NB4 (cell line): Measurements from ENCODE around the gene ACLY.

Source experiments
- DNase-seq: peaks from one replicate; pipeline ENCODE4 v3.0.0; 2010; ENCODE audit warnings: low read depth
- H3K4me3 ChIP-seq: one replicate; pipeline ENCODE4 v1.5.1; 2011; ENCODE audit warnings: mild to moderate bottlenecking, low read depth, low read length, moderate library complexity
- MYC ChIP-seq: IDR thresholded peaks from 2 replicates; pipeline ENCODE4 v1.6.1; 2011; ENCODE audit warnings: low read depth, low read length
- POLR2A ChIP-seq: IDR thresholded peaks from 2 replicates; pipeline ENCODE4 v1.6.1; 2011; ENCODE audit warnings: mild to moderate bottlenecking; ENCODE audit not compliant: insufficient read length; ENCODE audit errors: extremely low read depth
- TF ChIP-seq, protein P1 (sequence below): IDR thresholded peaks from 2 replicates; pipeline ENCODE4 v1.6.1; 2011; ENCODE audit warnings: low read depth, low read length
- TF ChIP-seq, protein P2 (sequence below): IDR thresholded peaks from one replicate; pipeline ENCODE4 v1.5.1; 2012; ENCODE audit warnings: low read depth, low read length

Gene ACLY

DNA sequence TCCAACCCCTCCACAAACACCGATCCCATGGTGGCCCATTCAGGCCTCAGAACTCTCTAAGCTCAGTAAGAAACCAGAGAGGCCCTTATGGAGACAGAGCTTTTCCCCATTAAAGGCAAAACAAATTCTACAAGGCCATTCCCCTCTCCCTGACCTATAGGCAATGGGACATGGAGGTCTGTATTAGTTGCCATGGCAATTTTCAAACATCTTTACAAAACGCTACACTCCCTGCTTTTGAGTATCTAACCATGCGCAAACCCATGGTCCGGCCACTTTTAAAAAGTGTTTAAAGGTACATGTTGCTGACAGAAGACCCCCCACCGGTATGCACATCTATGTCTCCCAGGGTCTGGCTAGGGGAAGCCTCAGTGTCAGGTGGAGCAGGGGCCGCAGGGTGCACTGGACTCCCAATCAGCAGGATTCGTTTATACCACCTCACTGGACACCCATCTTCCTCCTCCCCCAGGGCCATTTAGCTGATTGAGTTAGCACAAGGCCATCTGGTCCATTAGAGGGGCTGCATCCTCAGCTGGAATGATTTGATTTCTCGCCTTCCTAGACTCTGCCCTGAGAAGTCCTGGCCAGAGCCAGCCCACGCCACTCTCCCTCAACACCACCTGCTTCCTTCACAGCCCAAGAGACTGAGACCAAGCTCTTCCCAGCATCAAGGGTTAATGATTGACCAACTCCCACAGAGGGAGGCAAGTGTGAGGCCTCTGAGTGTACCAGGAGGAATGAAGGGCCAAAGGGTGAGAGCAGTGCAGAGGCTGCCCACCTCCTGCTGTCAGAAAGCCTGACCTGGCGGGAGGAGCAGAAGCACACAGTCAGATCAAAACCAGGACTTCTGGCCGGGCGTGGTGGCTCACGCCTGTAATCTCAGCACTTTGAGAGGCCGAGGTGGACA, 10.9 kb downstream of the ACLY start:
- TF ChIP-seq MYC: no peak
- TF ChIP-seq, protein P1, sequence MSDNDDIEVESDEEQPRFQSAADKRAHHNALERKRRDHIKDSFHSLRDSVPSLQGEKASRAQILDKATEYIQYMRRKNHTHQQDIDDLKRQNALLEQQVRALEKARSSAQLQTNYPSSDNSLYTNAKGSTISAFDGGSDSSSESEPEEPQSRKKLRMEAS: no peak
- TF ChIP-seq POLR2A: no peak
- TF ChIP-seq, protein P2, sequence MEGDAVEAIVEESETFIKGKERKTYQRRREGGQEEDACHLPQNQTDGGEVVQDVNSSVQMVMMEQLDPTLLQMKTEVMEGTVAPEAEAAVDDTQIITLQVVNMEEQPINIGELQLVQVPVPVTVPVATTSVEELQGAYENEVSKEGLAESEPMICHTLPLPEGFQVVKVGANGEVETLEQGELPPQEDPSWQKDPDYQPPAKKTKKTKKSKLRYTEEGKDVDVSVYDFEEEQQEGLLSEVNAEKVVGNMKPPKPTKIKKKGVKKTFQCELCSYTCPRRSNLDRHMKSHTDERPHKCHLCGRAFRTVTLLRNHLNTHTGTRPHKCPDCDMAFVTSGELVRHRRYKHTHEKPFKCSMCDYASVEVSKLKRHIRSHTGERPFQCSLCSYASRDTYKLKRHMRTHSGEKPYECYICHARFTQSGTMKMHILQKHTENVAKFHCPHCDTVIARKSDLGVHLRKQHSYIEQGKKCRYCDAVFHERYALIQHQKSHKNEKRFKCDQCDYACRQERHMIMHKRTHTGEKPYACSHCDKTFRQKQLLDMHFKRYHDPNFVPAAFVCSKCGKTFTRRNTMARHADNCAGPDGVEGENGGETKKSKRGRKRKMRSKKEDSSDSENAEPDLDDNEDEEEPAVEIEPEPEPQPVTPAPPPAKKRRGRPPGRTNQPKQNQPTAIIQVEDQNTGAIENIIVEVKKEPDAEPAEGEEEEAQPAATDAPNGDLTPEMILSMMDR: no peak
- no peak overlapping the region for H3K4me3 ChIP-seq
- no peak for DNase-seq

DNA sequence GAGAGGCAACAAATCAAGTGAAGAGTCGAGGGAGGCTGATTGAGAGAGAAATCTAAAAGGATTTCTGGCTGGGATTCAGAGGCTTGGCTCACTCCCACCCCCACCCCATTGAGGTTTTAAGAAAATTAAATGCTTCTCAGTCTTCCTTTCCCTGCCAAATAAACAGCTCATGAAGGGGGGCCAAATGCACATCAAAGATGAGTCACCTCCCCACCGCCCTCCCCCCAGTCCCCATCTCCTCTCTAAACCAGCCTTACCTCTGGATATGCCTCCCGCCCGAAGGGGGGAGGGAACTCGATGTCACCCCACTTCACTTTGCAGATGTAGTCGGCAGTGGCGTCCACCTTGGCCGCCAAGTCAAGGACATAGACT, 11.6 kb downstream of the ACLY start:
- TF ChIP-seq MYC (no peak), POLR2A (no peak)
- TF ChIP-seq, protein P1: no peak
- TF ChIP-seq, protein P2: no peak
- no peak for DNase-seq

DNA sequence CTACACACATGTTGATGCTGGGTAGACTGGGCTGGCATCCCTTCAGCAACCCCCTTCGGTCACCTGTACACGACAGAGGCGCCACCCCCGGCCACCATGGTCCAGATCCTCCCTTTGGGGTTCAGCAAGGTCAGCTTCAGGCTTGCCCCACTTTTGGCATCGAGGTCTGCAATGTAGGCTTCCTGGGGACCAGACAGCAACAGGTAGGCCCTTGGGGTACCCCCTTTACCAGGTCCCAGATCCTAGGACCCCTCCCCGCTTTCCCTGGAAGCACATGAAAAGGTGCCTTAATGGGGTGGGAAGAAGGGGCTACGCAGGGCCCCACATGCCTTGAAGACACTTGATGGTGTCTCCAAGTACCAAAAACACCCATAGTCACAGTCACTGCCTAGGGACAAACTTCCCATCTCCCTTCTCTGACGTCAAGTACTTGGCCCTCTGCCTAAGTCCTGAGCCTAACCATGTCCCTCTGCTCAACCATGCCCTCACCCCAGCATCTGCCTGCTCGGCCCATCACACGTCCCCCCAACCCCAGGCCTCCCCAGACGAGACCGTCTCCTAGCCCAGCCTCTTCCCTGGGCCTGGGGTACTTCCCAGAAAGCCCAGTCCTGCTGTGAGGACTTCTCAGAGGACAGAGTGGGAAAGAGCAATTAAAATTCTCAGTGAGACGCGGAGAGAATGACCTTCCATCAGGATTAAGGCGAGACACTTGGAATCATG, 12.1 kb downstream of the ACLY start:
- DNase-seq: no peak
- no peak overlapping the region for H3K4me3 ChIP-seq
- TF ChIP-seq, protein P2: no peak
- no peak for TF ChIP-seq POLR2A
- TF ChIP-seq MYC: no peak
- TF ChIP-seq, protein P1: no peak

More for the DNA sequence above, 11.6 kb downstream of the ACLY start:
- no peak overlapping the region for H3K4me3 ChIP-seq

DNA sequence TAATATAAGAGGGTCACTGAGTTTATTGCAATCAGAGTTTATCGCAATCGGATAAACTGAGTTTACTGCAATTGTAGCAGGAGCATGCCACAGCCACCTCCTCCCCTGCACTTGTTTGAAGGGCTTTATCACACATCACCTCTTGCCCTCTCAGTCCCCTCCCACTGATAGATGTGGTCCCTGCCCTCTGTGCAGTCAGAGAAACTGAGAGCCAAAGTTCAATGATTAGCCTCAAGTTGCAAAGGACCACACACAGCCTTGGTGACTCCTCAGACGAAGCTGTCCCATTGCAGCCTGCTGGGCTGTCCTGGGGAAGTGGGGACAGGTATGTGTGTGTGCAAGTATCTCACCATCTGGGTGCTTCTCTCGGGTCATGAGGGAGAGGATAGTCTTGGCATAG, 13.6 kb downstream of the ACLY start:
- H3K4me3 ChIP-seq: no peak overlapping the region
- TF ChIP-seq, protein P2: no peak
- TF ChIP-seq MYC (no peak), POLR2A (no peak)
- TF ChIP-seq, protein P1: no peak
- DNase-seq: no peak

DNA sequence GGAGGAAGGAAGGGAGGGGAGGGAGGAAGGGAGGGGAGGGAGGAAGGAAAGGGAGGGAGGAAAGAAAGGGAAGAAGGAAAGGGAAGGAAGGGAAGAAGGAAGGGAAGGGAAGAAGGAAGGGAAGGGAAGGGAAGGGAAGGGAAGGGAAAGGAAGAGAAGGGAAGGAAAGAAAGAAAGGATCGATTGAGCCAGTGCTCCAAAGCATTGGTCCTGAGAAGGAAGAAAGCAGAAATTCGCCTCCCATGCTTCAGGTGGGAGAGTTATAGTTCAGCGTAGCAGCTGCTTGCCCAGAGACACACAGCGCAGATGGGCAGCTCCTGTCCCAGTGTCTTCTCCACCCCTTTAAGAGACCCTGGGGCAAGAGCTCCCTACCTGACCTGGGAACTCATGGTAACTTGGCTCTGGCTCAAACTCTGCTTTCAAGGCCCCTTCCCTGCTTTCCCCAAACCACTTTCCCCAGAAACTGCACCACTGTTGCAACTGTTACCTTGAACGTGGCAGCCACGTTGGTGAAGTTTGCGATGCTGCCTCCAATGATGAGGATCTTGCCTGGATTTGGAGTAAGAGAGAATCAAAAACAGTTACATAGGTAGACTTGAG, 14.4 kb downstream of the ACLY start:
- H3K4me3 ChIP-seq: no peak overlapping the region
- TF ChIP-seq, protein P1: no peak
- TF ChIP-seq, protein P2: no peak
- TF ChIP-seq MYC (no peak), POLR2A (no peak)
- DNase-seq: no peak
